IPS-20b (cell line): Measurements from ENCODE around the gene FAM151A.

Source experiments
- H3K27ac ChIP-seq: one replicate; pipeline ENCODE4 v1.5.1; 2013; ENCODE audit warnings: low read length
- H3K27me3 ChIP-seq: 2 replicates; pipeline ENCODE4 v1.6.1; 2013; ENCODE audit warnings: mild to moderate bottlenecking, low read length, inconsistent platforms; ENCODE audit not compliant: insufficient read depth
- H3K36me3 ChIP-seq: 2 replicates; pipeline ENCODE4 v1.6.1; 2013; ENCODE audit warnings: low read depth, mild to moderate bottlenecking, inconsistent platforms, low read length, moderate library complexity; ENCODE audit not compliant: insufficient read depth
- H3K4me1 ChIP-seq: 2 replicates; pipeline ENCODE4 v1.6.1; 2013; ENCODE audit warnings: mild to moderate bottlenecking, control low read depth, inconsistent platforms, low read length, moderate library complexity; ENCODE audit not compliant: insufficient read depth
- H3K4me3 ChIP-seq: 2 replicates; pipeline ENCODE4 v1.5.1; 2013; ENCODE audit warnings: mild to moderate bottlenecking, low read length, inconsistent platforms
- H3K9ac ChIP-seq: 2 replicates; pipeline ENCODE4 v1.6.1; 2013; ENCODE audit warnings: low read depth, mild to moderate bottlenecking, inconsistent platforms, low read length, moderate library complexity
- H3K9me3 ChIP-seq: 2 replicates; pipeline ENCODE4 v1.6.1; 2013; ENCODE audit warnings: mild to moderate bottlenecking, low read depth, low read length, inconsistent platforms; ENCODE audit not compliant: insufficient read depth

FAM151A gene

DNA sequence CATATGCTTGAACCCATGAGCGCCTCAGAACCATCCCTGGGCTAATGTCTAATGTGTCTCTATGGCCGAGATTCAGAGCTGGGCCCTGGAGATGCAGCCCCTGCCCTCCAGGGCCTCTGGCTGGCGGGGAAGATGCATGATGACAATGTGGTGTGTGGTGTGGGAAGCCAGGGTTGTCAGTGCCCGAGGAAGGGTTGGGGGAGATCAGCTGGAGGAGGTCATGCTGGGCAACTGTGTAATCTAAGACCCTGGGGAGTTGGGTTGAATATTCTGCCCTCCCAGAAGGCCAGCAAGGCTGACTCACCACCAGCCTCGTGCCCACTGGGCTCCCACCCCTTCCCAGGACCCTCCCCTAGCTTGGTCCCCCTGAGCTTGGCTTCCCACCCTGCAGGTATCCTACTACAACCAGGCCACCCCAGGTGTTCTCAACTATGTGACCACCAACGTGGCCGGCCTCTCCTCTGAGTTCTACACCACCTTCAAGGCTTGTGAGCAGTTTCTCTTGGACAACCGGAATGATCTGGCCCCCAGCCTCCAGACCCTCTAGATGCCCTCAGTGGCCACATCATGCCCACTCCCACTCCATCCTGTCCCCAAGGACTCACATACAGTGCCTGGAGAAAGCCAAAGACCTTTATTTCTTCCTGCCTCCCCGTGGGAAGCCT, 14.6 kb downstream of the FAM151A start:
- no peak overlapping the region for H3K4me3 ChIP-seq
- no peaks in the 10 kb centered on the region for H3K36me3 ChIP-seq
- peaks cover 4% of the 10 kb centered on the region; the same call in 1 of the 2 replicates for H3K4me1 ChIP-seq
- H3K27me3 ChIP-seq, result no peaks in the 10 kb centered on the region
- H3K9me3 ChIP-seq, result no peaks in the 10 kb centered on the region
- H3K27ac ChIP-seq, result no peak overlapping the region
- no peak overlapping the region for H3K9ac ChIP-seq

DNA sequence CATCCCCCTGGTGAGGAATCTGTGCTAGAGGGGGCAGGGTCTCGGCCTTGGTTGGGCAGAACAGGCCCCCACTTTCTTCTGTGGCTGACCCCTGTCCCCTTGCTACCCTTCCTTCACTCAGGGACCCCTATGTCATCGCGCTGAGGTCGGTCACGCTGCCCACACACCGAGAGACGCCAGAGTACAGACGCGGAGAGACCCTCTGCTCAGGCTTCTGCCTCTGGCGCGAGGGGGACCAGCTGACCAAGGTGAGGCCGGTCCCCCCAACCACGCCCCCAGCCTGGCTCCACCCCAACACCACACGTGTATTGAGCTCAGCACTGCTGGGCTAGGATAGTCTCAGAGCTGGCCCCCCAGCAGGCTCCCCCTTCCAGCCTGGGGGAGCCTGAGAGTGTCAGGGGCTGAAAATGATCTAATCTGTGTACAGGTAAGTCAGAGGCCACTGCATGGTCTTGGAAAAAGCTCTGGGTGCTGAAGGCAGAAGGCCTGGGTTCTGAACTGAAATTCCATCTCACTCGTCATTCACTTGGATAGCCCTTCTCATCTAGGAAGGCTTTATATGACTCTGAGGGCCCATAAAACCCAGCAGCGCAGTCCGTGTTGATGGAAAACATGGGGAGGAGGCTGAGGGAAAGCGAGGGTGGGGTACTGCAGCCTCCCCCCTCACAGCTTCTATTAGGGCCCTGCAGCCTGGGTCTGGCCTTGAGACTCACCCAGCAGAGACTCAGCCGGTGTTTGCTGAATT, 15.3 kb downstream of the FAM151A start:
- Histone ChIP-seq H3K4me3 (no peak overlapping the region), H3K4me1 (peaks cover 4% of the 10 kb centered on the region; the same call in 1 of the 2 replicates)

DNA sequence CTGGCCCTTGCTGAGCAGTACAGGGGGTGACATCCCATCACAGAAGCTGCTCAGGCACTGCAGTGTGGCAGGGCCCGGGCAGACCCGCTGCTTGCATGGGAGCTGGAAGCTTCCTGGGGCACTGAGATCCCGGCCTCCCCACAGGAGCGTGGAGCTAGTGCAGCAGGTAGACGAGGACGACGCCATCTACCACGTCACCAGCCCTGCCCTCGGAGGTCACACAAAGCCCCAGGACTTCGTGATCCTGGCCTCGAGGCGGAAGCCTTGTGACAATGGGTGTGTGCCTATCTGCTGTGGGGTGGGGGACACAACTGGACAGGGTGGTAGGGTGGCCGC, 16.4 kb downstream of the FAM151A start:
- Histone ChIP-seq H3K4me1 (peaks cover 4% of the 10 kb centered on the region; the same call in 1 of the 2 replicates), H3K4me3 (no peak overlapping the region), H3K27ac (no peak overlapping the region), H3K27me3 (no peaks in the 10 kb centered on the region), H3K36me3 (no peaks in the 10 kb centered on the region), H3K9me3 (no peaks in the 10 kb centered on the region), H3K9ac (no peak overlapping the region)

More for the DNA sequence above, 15.3 kb downstream of the FAM151A start:
- Histone ChIP-seq H3K36me3 (no peaks in the 10 kb centered on the region), H3K27me3 (no peaks in the 10 kb centered on the region), H3K9me3 (no peaks in the 10 kb centered on the region), H3K9ac (no peak overlapping the region), H3K27ac (no peak overlapping the region)

DNA sequence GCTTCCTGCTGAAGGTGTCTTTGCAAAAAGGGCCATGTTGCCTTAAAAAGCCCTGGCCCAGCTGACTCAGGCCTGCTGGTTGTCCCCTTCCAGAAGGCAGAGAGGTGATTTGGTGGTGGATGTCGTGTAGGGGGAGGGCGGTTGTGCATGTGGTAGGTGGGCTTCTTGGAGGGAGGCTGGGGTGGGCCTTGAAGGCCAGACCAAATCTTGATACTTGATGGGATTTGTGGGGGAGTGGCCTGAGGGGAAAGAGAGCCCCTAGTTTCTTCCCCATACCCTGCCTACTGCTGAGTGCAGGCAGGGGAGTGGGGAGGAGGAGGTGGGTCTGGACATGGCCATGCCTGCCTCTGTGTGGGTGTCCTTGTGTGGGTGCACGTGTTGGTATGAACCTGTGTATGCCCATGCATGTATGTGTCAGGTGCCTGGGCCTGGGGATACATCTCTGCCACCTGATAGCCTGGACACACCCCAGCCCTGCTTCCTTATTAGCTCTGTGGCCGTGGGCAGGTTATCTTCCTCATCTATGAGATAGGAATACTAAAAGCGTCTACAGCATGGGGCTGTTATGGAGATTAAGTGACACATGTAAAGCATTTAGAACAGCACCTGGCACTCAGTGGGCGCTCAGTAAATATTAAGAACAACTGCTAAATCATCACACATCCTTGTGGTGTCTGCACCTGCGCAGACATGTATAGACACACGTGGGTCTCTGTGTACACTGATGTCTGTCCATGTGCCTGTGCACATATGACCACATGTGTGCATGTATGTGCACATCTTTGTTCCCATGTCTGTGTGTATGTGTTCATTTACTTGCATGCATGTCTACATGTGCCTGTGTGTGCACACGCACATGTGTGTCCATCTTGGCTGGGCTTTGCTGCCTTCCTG, 17.0 kb downstream of the FAM151A start:
- Histone ChIP-seq H3K9me3 (no peaks in the 10 kb centered on the region), H3K27me3 (no peaks in the 10 kb centered on the region), H3K36me3 (no peaks in the 10 kb centered on the region), H3K9ac (no peak overlapping the region), H3K4me1 (peaks cover 4% of the 10 kb centered on the region; the same call in 1 of the 2 replicates), H3K4me3 (no peak overlapping the region), H3K27ac (no peak overlapping the region)

DNA sequence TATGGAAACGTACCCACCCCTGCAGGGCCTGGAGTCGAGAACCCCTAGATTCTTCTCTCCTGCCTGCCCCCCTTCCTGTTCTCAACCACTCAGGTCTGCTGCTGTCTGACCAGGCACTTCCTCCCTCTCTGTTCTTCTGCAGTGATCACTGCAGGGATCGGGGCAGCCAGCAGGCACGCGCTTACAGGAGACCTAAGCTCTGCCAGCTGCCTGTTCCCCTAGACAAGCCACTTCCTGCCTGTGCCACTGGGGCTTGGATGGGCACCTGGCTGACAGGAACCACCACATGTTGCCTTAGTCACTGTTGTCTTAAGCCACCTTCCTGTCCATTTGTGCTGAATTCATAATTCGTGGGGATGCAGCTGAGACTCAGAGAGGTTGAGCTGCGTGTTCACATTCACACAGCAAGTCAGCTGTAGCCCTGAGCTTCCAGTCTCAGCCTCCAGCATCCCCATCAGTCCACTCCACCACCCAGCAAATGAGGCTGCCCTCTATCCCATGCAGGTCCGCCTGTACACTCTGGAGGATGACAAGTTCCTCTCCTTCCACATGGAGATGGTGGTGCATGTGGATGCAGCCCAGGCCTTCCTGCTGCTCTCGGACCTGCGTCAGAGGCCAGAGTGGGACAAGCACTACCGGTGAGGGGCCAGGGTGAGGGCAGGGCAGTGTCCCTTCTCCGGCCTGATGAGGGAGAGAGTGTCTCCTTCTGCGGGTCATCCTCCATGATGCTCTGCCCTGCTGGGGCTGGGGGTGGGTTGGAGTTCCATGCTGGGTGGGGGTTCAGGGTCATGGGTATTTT, 18.6 kb downstream of the FAM151A start:
- no peaks in the 10 kb centered on the region for H3K9me3 ChIP-seq
- no peak overlapping the region for H3K27ac ChIP-seq
- no peaks in the 10 kb centered on the region for H3K36me3 ChIP-seq
- no peak overlapping the region for H3K4me3 ChIP-seq
- H3K27me3 ChIP-seq, result no peaks in the 10 kb centered on the region
- H3K9ac ChIP-seq, result no peak overlapping the region
- H3K4me1 ChIP-seq, result no peaks in the 10 kb centered on the region

DNA sequence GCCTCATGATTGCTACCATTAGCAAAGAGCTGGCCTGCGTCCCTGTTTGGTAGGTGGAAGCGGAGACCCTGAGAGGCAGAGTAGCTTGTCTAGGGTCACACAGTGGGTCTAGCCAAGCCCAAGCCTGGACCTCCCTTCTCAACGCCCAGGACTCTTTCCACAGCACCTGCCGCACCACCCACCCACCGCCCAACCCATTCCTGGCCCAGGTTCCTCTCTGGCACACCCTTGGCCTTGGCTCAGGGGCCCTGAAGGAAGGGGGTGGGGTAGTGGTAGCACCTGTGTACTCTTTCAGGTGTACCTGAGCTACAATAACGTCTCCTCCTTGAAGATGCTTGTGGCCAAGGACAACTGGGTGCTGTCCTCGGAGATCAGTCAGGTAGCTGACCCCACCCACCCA, 19.3 kb downstream of the FAM151A start:
- Histone ChIP-seq H3K36me3 (no peaks in the 10 kb centered on the region), H3K27ac (no peak overlapping the region), H3K4me1 (no peaks in the 10 kb centered on the region), H3K27me3 (no peaks in the 10 kb centered on the region), H3K9ac (no peak overlapping the region), H3K4me3 (no peak overlapping the region), H3K9me3 (no peaks in the 10 kb centered on the region)

DNA sequence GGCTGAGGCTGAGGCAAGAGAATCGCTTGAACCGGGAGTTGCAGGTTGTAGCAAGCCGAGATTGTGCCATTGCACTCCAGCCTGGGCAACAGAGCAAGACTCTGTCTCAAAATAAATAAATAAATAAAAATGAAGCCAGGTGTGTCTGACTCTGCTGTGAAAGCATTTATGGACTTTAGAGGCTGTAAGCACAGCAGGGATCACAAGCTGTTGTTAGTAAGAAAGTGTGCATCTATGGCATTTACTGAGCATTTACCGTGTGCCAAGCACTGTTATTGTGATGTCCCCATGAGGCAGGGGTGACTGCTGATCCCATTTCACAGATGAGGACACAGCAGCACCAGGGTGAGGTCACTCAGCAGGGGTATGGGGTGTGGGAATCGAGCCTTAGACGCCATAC, 20.1 kb downstream of the FAM151A start:
- no peak overlapping the region for H3K9ac ChIP-seq
- H3K36me3 ChIP-seq, result no peaks in the 10 kb centered on the region
- H3K9me3 ChIP-seq, result no peaks in the 10 kb centered on the region
- no peak overlapping the region for H3K27ac ChIP-seq
- H3K27me3 ChIP-seq, result no peaks in the 10 kb centered on the region
- H3K4me1 ChIP-seq, result no peaks in the 10 kb centered on the region; the same call in 1 of the 2 replicates
- H3K4me3 ChIP-seq, result no peak overlapping the region

DNA sequence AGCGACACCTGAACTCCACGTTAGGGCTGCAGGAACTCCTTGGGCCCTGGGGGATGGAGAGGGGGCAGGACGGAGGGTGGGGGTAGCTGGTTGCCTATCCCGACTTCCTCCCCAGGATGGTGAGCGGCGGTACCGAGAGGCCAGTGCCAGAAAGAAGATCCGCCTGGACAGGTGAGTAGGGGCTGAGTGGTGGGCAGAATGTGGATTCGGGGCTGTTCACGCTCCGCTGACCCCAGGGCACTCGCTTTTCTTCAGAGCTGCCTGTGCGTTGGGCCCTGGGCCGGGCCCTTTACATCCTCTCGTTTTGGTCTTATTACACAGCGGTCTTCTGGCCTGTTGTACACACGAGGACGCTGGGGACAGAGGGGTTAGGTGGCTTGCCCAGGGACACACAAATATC, 20.8 kb downstream of the FAM151A start:
- H3K27me3 ChIP-seq, result no peaks in the 10 kb centered on the region

DNA sequence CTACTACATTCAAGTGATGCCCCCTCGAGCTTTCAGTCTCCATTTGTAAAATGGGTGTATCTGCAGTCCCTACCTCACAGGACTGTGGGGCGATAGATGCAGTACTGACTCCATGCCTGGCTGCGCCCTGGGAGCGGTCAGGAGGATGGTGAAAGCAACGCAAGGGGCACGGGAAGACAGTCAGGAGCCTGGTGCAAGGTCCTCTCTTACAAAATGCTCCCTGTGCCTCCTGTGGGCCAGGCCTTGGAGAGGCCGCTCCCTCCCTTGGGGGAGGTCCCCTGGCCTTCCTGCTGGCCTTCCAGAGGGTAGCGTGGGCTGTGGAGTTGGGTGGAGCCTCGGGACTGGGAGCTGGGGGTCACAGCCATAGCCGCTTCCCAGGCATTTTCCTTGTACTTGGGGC, 21.6 kb downstream of the FAM151A start:
- H3K4me1 ChIP-seq, result no peaks in the 10 kb centered on the region; the same call in 1 of the 2 replicates
- no peaks in the 10 kb centered on the region for H3K36me3 ChIP-seq
- no peaks in the 10 kb centered on the region for H3K9me3 ChIP-seq
- H3K27ac ChIP-seq, result no peak overlapping the region
- H3K27me3 ChIP-seq, result no peaks in the 10 kb centered on the region
- H3K9ac ChIP-seq, result no peak overlapping the region
- H3K4me3 ChIP-seq, result no peak overlapping the region

More for the DNA sequence above, 20.8 kb downstream of the FAM151A start:
- Histone ChIP-seq H3K9ac (no peak overlapping the region), H3K9me3 (no peaks in the 10 kb centered on the region), H3K36me3 (no peaks in the 10 kb centered on the region), H3K27ac (no peak overlapping the region), H3K4me3 (no peak overlapping the region), H3K4me1 (no peaks in the 10 kb centered on the region; the same call in 1 of the 2 replicates)

DNA sequence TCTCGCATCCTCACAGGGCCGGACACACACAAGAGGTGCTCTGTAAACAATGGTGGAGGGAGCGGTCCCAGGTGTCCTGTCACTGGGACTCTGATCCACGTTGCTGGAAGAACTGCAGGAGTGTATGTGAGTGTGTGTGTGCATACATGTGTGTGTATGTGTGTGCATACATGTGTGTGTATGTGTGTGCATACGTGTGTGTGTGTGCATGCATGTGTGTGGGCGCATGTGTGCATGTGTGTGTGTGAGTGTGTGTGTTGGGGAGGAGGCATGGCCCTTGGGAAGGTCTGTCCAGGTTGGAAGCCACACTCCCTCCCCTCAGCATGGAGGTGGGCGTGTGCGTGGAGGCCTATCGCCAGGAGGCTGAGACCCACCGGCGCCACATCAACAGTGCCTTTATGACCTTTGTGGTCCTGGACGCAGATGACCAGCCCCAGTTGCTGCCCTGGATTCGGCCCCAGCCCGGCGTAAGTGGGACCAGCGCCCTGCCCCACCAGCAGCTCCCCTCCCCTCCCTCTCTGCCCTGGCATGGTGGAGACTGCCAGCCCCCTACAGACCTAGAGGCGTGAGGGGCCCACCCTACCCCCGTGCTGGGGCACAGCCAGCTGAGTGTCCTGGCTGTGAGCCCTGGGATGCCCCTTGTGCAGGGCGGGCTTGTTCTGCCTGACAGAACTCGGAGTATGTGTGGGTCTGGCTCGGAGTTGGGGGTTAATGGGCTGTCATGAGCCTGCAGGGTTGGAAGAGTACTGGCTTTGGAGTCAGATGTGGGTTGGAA, 22.2 kb downstream of the FAM151A start:
- H3K27me3 ChIP-seq, result no peaks in the 10 kb centered on the region
- no peak overlapping the region for H3K9ac ChIP-seq
- H3K4me1 ChIP-seq, result no peaks in the 10 kb centered on the region; the same call in 1 of the 2 replicates
- no peaks in the 10 kb centered on the region for H3K36me3 ChIP-seq
- no peak overlapping the region for H3K27ac ChIP-seq
- H3K4me3 ChIP-seq, result no peak overlapping the region
- H3K9me3 ChIP-seq, result no peaks in the 10 kb centered on the region
